Panc1 (cell line): Measurements from ENCODE around the gene GRK1.

Source experiments
- CTCF ChIP-seq: fragments of 450-650 bp; IDR thresholded peaks from 2 replicates; pipeline ENCODE4 v1.5.1; 2017; ENCODE audit warnings: mild to moderate bottlenecking
- REST ChIP-seq, 2 experiments: IDR thresholded peaks; 2 replicates each; pipeline ENCODE4 v1.6.1; 2011 to 2012; ENCODE audit warnings: low read depth in 2 of 2, control low read depth in 1 of 2, low read length in 1 of 2, mild to moderate bottlenecking in 1 of 2, moderate library complexity in 1 of 2; ENCODE audit not compliant: insufficient read depth in 1 of 2
- SIN3A ChIP-seq: IDR thresholded peaks from 2 replicates; pipeline ENCODE4 v1.6.1; 2012; ENCODE audit warnings: low read depth, mild to moderate bottlenecking, low read length, moderate library complexity, borderline replicate concordance; ENCODE audit not compliant: insufficient read depth
- TCF7L2 ChIP-seq: IDR thresholded peaks from 2 replicates; pipeline ENCODE4 v1.6.1; 2011; ENCODE audit warnings: mild to moderate bottlenecking, low read depth, low read length, inconsistent platforms

DNA sequence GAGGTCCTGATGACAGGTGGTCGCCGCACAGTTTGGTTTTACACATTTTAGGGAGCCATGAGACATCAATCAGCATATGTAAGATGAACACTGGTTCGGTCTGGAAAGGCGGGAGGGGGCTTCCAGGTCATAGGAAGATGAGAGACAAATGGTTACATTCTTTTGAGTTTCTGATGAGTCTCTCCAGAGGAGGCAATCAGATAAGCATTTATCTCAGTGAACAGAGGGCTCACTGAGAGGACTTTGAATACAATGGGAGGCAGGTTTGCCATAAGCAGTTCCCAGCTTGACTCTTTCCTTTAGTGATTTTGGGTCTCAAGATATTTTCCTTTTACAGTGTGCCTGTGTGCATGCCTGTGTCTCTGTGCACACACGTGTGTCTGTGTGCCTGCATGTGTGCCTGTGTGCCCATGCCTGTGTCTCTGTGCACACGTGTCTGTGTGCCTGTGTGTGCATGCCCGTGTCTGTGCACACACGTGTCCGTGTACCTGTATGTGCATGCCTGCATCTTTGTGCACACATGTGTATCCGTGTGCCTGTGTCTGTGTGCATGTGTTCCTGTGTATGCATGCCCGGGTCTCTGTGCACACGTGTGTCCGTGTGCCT, 56.5 kb downstream of the GRK1 start:
- TF ChIP-seq CTCF (no peak), SIN3A (no peak), REST (IDR thresholded peaks at IDR 0.05; ENCODE audit: insufficient read depth in 1 of 2, low read depth in 2 of 2, low read length in 1 of 2) (no peak), TCF7L2 (no peak)
